Muscle layer of colon (tissue), 2 donors: ENCODE results near the gene BANP.
"Not testable (repeated sequence)": the region's sequence is repeated elsewhere in the genome, so short reads cannot be mapped to it uniquely, and the experiment has no call there.

ENCODE experiments used
- H3K27ac ChIP-seq: one replicate; pipeline ENCODE4 v1.7.0; 2013; ENCODE audit warnings: low read depth, mild to moderate bottlenecking, low read length, moderate library complexity
- H3K27me3 ChIP-seq, 2 donors: one replicate each; pipeline ENCODE4 v1.7.0; 2013; ENCODE audit warnings: low read length in 2 of 2, mild to moderate bottlenecking in 2 of 2; ENCODE audit not compliant: insufficient read depth in 2 of 2, control insufficient read depth in 1 of 2
- H3K36me3 ChIP-seq: one replicate; pipeline ENCODE4 v1.7.0; 2013; ENCODE audit warnings: mild to moderate bottlenecking, low read length; ENCODE audit not compliant: insufficient read depth
- H3K4me1 ChIP-seq: one replicate; pipeline ENCODE4 v1.7.0; 2013; ENCODE audit warnings: mild to moderate bottlenecking, low read length; ENCODE audit not compliant: insufficient read depth
- H3K4me3 ChIP-seq, 2 donors: one replicate each; pipeline ENCODE4 v1.7.0; 2013; ENCODE audit warnings: low read length in 2 of 2, low read depth in 1 of 2, mild to moderate bottlenecking in 1 of 2, moderate library complexity in 1 of 2
- H3K9ac ChIP-seq: one replicate; pipeline ENCODE4 v1.7.0; 2013; ENCODE audit warnings: low read length
- H3K9me3 ChIP-seq: one replicate; pipeline ENCODE4 v1.7.0; 2013; ENCODE audit warnings: mild to moderate bottlenecking, low read length
- donor health status: abdominal sarcoma.
- donor health status: Adenocarcinoma of cecum.

BANP gene

DNA sequence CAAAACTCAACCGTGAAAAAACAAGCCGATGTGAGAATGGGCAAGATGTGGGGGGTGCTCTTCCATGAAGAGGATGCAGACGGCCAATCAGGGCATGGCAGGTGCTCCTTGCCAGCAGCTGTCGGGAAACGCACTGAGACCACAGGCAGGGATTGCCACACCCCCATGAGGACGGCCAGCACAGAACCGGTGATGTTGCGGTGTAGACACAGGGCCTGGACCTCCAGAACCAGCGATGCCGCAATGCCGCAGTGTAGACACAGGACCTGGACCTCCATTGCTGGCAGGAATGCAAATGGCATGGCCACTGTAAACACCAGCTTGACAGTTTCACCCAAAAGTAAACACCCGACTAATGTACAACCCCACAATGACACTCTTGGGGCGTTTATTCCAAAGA, 164.9 kb downstream of the BANP start:
- no peaks in the 10 kb centered on the region for H3K9me3 ChIP-seq
- H3K9ac ChIP-seq: no peak overlapping the region
- no peak overlapping the region for H3K27ac ChIP-seq
- no peak overlapping the region for H3K4me3 ChIP-seq
- no peaks in the 10 kb centered on the region for H3K36me3 ChIP-seq
- H3K27me3 ChIP-seq: no peaks in the 10 kb centered on the region
- H3K4me1 ChIP-seq: no peaks in the 10 kb centered on the region

GRCh38 chr16:88117476-88117868, 166.2 kb downstream of the BANP start:
- no peaks in the 10 kb centered on the region for H3K27me3 ChIP-seq
- no peaks in the 10 kb centered on the region for H3K4me1 ChIP-seq
- H3K36me3 ChIP-seq: no peaks in the 10 kb centered on the region
- no peak overlapping the region for H3K27ac ChIP-seq
- H3K9me3 ChIP-seq: no peaks in the 10 kb centered on the region
- H3K4me3 ChIP-seq: no peak overlapping the region
- H3K9ac ChIP-seq: no peak overlapping the region

- no peak overlapping the region for H3K4me3 ChIP-seq
- no peaks in the 10 kb centered on the region for H3K4me1 ChIP-seq
- H3K36me3 ChIP-seq: no peaks in the 10 kb centered on the region
- no peak overlapping the region for H3K27ac ChIP-seq
- H3K9ac ChIP-seq: no peak overlapping the region
- no peaks in the 10 kb centered on the region for H3K9me3 ChIP-seq
- no peaks in the 10 kb centered on the region for H3K27me3 ChIP-seq
Measured at GRCh38 chr16:88118376-88118775, 167.1 kb downstream of the BANP start.

GRCh38 chr16:88118852-88119741, 167.9 kb downstream of the BANP start:
- H3K9ac ChIP-seq, H3K36me3 ChIP-seq, H3K27ac ChIP-seq, H3K9me3 ChIP-seq, H3K4me3 ChIP-seq, H3K4me1 ChIP-seq, H3K27me3 ChIP-seq: not testable (repeated sequence)

- not testable (repeated sequence) for H3K27ac ChIP-seq
Measured at GRCh38 chr16:88119881-88120751, 168.9 kb downstream of the BANP start.

DNA sequence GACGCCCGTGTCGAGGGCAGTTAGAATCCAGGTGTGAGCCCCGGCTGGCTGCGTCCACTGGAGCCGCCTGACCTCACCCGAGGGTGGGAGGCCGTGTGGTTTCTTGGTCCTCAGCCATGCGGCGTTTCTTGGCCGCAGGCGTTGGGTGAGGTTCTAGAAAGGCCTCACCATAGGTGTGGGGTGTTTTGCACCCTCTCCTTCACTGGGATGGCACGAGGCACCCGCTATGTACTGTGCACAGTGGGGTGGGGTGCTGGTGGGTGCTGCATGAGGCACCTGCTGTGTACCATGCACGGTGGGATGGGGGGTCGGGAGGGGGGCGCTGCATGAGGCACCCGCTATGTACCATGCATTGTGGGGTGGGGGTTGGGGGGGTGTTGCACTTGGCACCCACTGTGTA, 169.6 kb downstream of the BANP start:
- no peak overlapping the region for H3K9ac ChIP-seq
- H3K4me3 ChIP-seq: no peak overlapping the region
- no peak overlapping the region for H3K27ac ChIP-seq
- H3K4me1 ChIP-seq: no peaks in the 10 kb centered on the region
- no peaks in the 10 kb centered on the region for H3K36me3 ChIP-seq
- no peaks in the 10 kb centered on the region for H3K27me3 ChIP-seq
- no peaks in the 10 kb centered on the region for H3K9me3 ChIP-seq

More at GRCh38 chr16:88119881-88120751, 168.9 kb downstream of the BANP start:
- H3K9me3 ChIP-seq, H3K36me3 ChIP-seq, H3K27me3 ChIP-seq, H3K4me3 ChIP-seq, H3K9ac ChIP-seq, H3K4me1 ChIP-seq: not testable (repeated sequence)

DNA sequence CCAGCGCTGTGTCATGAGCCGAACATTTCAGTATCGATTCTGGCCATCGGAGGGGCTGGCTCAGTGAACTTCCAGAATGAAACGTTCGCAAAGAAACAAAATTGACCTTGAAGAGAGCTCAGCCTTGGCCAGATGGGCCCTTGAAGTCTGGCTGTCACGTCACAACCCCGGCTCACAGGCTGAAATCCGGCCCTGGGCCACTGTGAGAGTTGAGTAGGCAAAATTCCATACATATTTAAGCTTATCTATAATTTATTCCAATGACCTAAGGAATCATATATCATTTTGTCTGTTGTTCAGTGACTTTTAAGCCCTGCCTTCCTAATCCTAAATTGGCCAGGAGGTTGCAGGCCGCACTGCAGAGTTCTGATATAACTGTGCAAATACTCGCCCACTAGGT, 170.2 kb downstream of the BANP start:
- not testable (repeated sequence) for H3K9ac ChIP-seq, H3K36me3 ChIP-seq, H3K27ac ChIP-seq, H3K9me3 ChIP-seq, H3K27me3 ChIP-seq, H3K4me3 ChIP-seq, H3K4me1 ChIP-seq

DNA sequence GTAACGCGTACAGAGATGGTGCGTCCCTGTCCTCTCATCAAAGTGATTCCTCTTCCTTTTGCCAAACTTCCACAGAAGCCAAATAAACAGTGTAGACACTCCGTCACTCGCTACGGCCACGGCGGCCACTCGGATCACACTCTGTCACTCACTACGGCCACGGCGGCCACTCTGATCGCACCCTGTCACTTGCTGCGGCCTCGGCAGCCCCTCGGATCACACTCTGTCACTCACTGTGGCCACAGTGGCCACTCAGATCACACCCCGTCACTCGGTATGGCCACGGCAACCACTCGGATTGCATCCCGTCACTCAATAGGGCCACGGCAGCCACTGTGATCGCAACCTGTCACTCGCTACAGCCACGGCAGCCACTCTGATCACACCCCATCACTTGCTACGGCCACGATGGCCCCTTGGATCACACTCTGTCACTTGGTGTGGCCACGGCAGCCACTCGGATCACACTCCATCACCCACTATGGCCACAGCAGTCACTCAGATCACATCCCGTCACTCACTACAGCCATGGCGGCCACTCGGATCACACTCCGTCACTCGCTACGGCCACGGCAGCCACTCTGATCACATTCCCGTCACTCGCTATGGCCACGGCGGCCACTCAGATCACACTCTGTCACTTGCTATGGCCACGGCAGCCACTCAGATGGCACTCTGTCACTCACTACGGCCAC, 170.8 kb downstream of the BANP start:
- no peak overlapping the region for H3K4me3 ChIP-seq
- no peaks in the 10 kb centered on the region for H3K36me3 ChIP-seq
- H3K4me1 ChIP-seq: no peaks in the 10 kb centered on the region
- H3K27me3 ChIP-seq: no peaks in the 10 kb centered on the region
- H3K27ac ChIP-seq: no peak overlapping the region
- no peak overlapping the region for H3K9ac ChIP-seq
- no peaks in the 10 kb centered on the region for H3K9me3 ChIP-seq
